WTC11 (cell line): ENCODE data around the gene EDN1. TPM values are rescaled to one million over a fixed set of nuclear protein-coding genes. Genes with fewer than 3 reads are reported as not detected.
A peak's percentile ranks its signal among the peaks of the same experiment; 100 is the strongest.

ENCODE experiments used
- ATAC-seq: fragments of 200-7000 bp; cut with Tn5 transposase; 2 replicates; pipeline ENCODE4 v1.10.0; 2021; ENCODE audit warnings: mild to moderate bottlenecking, moderate library complexity
- CTCF ChIA-PET: fragments of 300-600 bp; sonication (Branson Sonifier 250); formaldehyde crosslinking; loops from one replicate; lab custom pipeline; 2021; ENCODE audit warnings: antibody characterized with exemption; lab: Charles Lee
- POLR2A ChIA-PET: fragments of 350-600 bp; sonication (Branson Sonifier 250); formaldehyde crosslinking; loops from one replicate; lab custom pipeline; 2021; ENCODE audit warnings: antibody characterized with exemption; lab: Charles Lee
- DNase-seq: peaks from one replicate; pipeline ENCODE4 v3.0.0; 2021; ENCODE audit warnings: low spot score
- H3K27ac Mint-ChIP-seq: 2 replicates; pipeline ENCODE4 v1.8.0; 2021; ENCODE audit warnings: mixed read lengths
- H3K27me3 Mint-ChIP-seq: 2 replicates; pipeline ENCODE4 v1.8.0; 2021; ENCODE audit warnings: low read depth, mild to moderate bottlenecking, moderate library complexity, mixed read lengths
- H3K36me3 Mint-ChIP-seq: 2 replicates; pipeline ENCODE4 v1.8.0; 2021; ENCODE audit warnings: mixed read lengths
- H3K4me1 Mint-ChIP-seq: 2 replicates; pipeline ENCODE4 v1.8.0; 2022; ENCODE audit warnings: mixed read lengths
- H3K4me3 Mint-ChIP-seq: 2 replicates; pipeline ENCODE4 v1.8.0; 2021; ENCODE audit warnings: mild to moderate bottlenecking, moderate library complexity, mixed read lengths
- H3K9me3 Mint-ChIP-seq: 2 replicates; pipeline ENCODE4 v1.8.0; 2021; ENCODE audit warnings: mixed read lengths
- CBFB ChIP-seq: sonication (generic); formaldehyde crosslinking; IDR thresholded peaks from 2 replicates; pipeline ENCODE4 v1.8.1; 2022; ENCODE audit warnings: mild to moderate bottlenecking, low read depth, missing genetic modification reagents
- CREB1 ChIP-seq: sonication (generic); formaldehyde crosslinking; IDR thresholded peaks from 2 replicates; pipeline ENCODE4 v1.8.0; 2023; ENCODE audit warnings: mild to moderate bottlenecking, missing genetic modification reagents
- ELF4 ChIP-seq: sonication (generic); formaldehyde crosslinking; IDR thresholded peaks from 2 replicates; pipeline ENCODE4 v1.8.1; 2022; ENCODE audit warnings: low read depth, mild to moderate bottlenecking, moderate library complexity, missing genetic modification reagents
- EMX1 ChIP-seq: fragments of 250-450 bp; sonication (Bioruptor Pico); IDR thresholded peaks from 2 replicates; pipeline ENCODE4 v1.8.0; 2021; ENCODE audit warnings: mild to moderate bottlenecking
- FOXK1 ChIP-seq: sonication (generic); formaldehyde crosslinking; IDR thresholded peaks from 2 replicates; pipeline ENCODE4 v1.8.0; 2022; ENCODE audit warnings: mild to moderate bottlenecking, moderate library complexity, missing genetic modification reagents
- GRHL2 ChIP-seq: fragments of 250-450 bp; sonication (Bioruptor Pico); IDR thresholded peaks from 2 replicates; pipeline ENCODE4 v1.8.0; 2022; ENCODE audit warnings: mild to moderate bottlenecking, moderate library complexity; ENCODE audit not compliant: insufficient replicate concordance, severe bottlenecking
- HMGA2 ChIP-seq: fragments of 250-450 bp; sonication (Bioruptor Pico); IDR thresholded peaks from 2 replicates; pipeline ENCODE4 v1.4.0; 2021; ENCODE audit warnings: mild to moderate bottlenecking, moderate library complexity
- IRF2 ChIP-seq: sonication (generic); formaldehyde crosslinking; IDR thresholded peaks from 2 replicates; pipeline ENCODE4 v1.8.0; 2022; ENCODE audit warnings: low read depth, missing genetic modification reagents, borderline replicate concordance
- NFE2L1 ChIP-seq: sonication (generic); formaldehyde crosslinking; IDR thresholded peaks from 2 replicates; pipeline ENCODE4 v1.8.1; 2023; ENCODE audit warnings: missing genetic modification reagents
- NR2C2 ChIP-seq: sonication (generic); formaldehyde crosslinking; IDR thresholded peaks from 2 replicates; pipeline ENCODE4 v1.8.0; 2022; ENCODE audit warnings: mild to moderate bottlenecking, missing genetic modification reagents
- OVOL2 ChIP-seq: fragments of 250-450 bp; sonication (Bioruptor Pico); IDR thresholded peaks from 2 replicates; pipeline ENCODE4 v1.9.0; 2021; ENCODE audit warnings: mild to moderate bottlenecking, borderline replicate concordance
- TEAD4 ChIP-seq: sonication (generic); formaldehyde crosslinking; IDR thresholded peaks from 2 replicates; pipeline ENCODE4 v1.8.0; 2022; ENCODE audit warnings: mild to moderate bottlenecking, missing genetic modification reagents
- ZNF396 ChIP-seq: fragments of 250-450 bp; sonication (Bioruptor Pico); IDR thresholded peaks from 2 replicates; pipeline ENCODE4 v1.8.0; 2021; ENCODE audit warnings: mild to moderate bottlenecking, moderate library complexity, borderline replicate concordance
- total RNA-seq: library from RNA; stranded (reverse); gene quantifications from 3 replicates; pipeline ENCODE4 v1.2.3, GENCODE V29; 2021
- TF ChIP-seq, protein P1 (sequence below): sonication (generic); formaldehyde crosslinking; IDR thresholded peaks from 2 replicates; pipeline ENCODE4 v1.8.1; 2023; ENCODE audit warnings: mild to moderate bottlenecking, moderate library complexity, missing genetic modification reagents
- TF ChIP-seq, protein P2 (sequence below): fragments of 200-600 bp; IDR thresholded peaks from 2 replicates; pipeline ENCODE4 v1.8.0; 2022; ENCODE audit warnings: antibody characterized with exemption
- TF ChIP-seq, protein P3 (sequence below): sonication (generic); formaldehyde crosslinking; IDR thresholded peaks from 2 replicates; pipeline ENCODE4 v1.8.1; 2023; ENCODE audit warnings: mild to moderate bottlenecking, missing genetic modification reagents, moderate library complexity
- TF ChIP-seq, protein P4 (sequence below): fragments of 250-450 bp; sonication (Bioruptor Pico); IDR thresholded peaks from 2 replicates; pipeline ENCODE4 v1.9.0; 2021; ENCODE audit warnings: moderate library complexity, mild to moderate bottlenecking, inconsistent platforms, borderline replicate concordance
- TF ChIP-seq, protein P5 (sequence below): sonication (generic); formaldehyde crosslinking; IDR thresholded peaks from 2 replicates; pipeline ENCODE4 v1.8.1; 2022; ENCODE audit warnings: low read depth, missing genetic modification reagents, borderline replicate concordance

EDN1 gene
- total RNA-seq, 1 experiment from 2014 or later = 1.0 TPM

DNA sequence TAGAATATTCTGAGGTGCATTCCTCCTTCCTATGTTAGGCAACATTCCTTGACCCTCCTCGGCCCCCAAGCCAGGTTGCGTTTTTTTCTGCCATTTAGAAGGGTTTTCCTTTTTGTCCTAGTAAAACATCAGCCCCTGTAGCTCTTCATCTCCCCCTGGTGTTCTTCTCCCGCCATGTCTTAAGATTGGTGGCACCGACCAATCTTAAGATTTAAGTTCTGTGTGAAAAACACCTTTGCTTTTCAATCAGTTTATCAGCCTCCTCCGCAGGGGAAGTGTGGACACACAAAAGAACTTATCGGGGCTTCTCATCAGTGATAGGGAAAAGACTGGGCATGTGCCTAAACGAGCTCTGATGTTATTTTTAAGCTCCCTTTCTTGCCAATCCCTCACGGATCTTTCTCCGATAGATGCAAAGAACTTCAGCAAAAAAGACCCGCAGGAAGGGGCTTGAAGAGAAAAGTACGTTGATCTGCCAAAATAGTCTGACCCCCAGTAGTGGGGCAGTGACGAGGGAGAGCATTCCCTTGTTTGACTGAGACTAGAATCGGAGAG, 719 bp upstream of the EDN1 start:
- POLR2A ChIA-PET = no interaction called here

DNA sequence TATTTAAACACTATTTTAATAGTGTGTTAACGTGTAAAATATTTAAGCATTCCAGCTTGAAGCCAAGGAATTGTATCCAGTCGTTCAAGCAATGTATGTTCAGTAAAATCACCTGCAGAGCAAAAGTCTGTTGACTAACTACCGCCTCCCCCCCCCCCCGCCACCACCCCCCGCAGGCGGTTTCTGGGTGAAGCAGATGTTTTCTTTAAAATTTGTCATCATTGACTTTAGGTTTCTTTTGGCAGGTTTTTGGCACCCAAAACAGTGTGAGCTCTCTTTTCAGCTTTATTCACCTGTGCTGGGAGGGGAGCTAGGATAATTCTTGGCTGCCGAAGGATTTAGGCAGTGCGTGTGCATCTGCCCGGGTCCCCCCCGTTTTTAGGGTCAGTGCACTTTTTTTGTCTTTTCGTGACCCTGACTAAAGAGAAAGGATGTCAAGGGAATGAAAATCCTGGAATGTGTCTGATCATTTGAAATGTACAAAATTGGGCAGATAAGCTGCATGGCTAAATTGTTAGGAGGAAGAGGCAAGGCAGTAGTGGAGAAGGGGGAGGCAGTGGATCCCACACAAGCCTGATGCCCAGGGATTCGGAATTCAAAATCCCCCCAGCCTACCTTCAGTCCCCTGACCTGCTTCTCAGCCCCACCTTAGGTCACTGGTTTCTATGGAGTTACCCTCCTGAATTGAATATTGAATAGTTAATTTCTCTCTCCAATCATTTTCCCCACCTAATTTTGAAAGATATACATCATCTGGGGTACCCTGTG, 1.1 kb downstream of the EDN1 start:
- H3K4me3 Mint-ChIP-seq = peak overlapping the region; percentile 60
- TF ChIP-seq, protein P1, sequence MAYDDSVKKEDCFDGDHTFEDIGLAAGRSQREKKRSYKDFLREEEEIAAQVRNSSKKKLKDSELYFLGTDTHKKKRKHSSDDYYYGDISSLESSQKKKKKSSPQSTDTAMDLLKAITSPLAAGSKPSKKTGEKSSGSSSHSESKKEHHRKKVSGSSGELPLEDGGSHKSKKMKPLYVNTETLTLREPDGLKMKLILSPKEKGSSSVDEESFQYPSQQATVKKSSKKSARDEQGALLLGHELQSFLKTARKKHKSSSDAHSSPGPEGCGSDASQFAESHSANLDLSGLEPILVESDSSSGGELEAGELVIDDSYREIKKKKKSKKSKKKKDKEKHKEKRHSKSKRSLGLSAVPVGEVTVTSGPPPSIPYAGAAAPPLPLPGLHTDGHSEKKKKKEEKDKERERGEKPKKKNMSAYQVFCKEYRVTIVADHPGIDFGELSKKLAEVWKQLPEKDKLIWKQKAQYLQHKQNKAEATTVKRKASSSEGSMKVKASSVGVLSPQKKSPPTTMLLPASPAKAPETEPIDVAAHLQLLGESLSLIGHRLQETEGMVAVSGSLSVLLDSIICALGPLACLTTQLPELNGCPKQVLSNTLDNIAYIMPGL (CRISPR knock-in tag) = no peak
- no peak for TF ChIP-seq TEAD4 (CRISPR knock-in tag)
- no peak for TF ChIP-seq CBFB
- no peak for TF ChIP-seq NR2C2 (CRISPR knock-in tag)
- no peak for TF ChIP-seq GRHL2 (CRISPR knock-in tag)
- TF ChIP-seq HMGA2 (CRISPR knock-in tag) = no peak
- TF ChIP-seq FOXK1 = no peak
- TF ChIP-seq ELF4 = no peak
- TF ChIP-seq IRF2 (CRISPR knock-in tag) = no peak
- TF ChIP-seq, protein P2, sequence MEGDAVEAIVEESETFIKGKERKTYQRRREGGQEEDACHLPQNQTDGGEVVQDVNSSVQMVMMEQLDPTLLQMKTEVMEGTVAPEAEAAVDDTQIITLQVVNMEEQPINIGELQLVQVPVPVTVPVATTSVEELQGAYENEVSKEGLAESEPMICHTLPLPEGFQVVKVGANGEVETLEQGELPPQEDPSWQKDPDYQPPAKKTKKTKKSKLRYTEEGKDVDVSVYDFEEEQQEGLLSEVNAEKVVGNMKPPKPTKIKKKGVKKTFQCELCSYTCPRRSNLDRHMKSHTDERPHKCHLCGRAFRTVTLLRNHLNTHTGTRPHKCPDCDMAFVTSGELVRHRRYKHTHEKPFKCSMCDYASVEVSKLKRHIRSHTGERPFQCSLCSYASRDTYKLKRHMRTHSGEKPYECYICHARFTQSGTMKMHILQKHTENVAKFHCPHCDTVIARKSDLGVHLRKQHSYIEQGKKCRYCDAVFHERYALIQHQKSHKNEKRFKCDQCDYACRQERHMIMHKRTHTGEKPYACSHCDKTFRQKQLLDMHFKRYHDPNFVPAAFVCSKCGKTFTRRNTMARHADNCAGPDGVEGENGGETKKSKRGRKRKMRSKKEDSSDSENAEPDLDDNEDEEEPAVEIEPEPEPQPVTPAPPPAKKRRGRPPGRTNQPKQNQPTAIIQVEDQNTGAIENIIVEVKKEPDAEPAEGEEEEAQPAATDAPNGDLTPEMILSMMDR = no peak
- TF ChIP-seq, protein P3, sequence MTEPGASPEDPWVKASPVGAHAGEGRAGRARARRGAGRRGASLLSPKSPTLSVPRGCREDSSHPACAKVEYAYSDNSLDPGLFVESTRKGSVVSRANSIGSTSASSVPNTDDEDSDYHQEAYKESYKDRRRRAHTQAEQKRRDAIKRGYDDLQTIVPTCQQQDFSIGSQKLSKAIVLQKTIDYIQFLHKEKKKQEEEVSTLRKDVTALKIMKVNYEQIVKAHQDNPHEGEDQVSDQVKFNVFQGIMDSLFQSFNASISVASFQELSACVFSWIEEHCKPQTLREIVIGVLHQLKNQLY (CRISPR knock-in tag) = no peak
- TF ChIP-seq, protein P4, sequence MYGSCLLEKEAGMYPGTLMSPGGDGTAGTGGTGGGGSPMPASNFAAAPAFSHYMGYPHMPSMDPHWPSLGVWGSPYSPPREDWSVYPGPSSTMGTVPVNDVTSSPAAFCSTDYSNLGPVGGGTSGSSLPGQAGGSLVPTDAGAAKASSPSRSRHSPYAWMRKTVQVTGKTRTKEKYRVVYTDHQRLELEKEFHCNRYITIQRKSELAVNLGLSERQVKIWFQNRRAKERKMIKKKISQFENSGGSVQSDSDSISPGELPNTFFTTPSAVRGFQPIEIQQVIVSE = no peak
- TF ChIP-seq, protein P5, sequence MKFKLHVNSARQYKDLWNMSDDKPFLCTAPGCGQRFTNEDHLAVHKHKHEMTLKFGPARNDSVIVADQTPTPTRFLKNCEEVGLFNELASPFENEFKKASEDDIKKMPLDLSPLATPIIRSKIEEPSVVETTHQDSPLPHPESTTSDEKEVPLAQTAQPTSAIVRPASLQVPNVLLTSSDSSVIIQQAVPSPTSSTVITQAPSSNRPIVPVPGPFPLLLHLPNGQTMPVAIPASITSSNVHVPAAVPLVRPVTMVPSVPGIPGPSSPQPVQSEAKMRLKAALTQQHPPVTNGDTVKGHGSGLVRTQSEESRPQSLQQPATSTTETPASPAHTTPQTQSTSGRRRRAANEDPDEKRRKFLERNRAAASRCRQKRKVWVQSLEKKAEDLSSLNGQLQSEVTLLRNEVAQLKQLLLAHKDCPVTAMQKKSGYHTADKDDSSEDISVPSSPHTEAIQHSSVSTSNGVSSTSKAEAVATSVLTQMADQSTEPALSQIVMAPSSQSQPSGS (CRISPR knock-in tag) = no peak
- no peak for TF ChIP-seq NFE2L1 (CRISPR knock-in tag)
- no peak for TF ChIP-seq ZNF396 (CRISPR knock-in tag)
- TF ChIP-seq OVOL2 (CRISPR knock-in tag) = no peak
- TF ChIP-seq EMX1 = no peak
- H3K27me3 Mint-ChIP-seq = peaks cover 26% of the 10 kb centered on the region
- no peak overlapping the region for H3K27ac Mint-ChIP-seq
- ATAC-seq (no peak), DNase-seq (no peak)
- H3K9me3 Mint-ChIP-seq = no peaks in the 10 kb centered on the region
- ChIA-PET CTCF (interaction anchor here (0.6 to 5.1 kb wide), 36 partner anchors 9 to 830 kb away, joined by 3 to 66 read pairs (median 4); no protein-coding TSS in a partner anchor), POLR2A (no interaction called here)
- peaks cover 57% of the 10 kb centered on the region for H3K4me1 Mint-ChIP-seq
- no peaks in the 10 kb centered on the region for H3K36me3 Mint-ChIP-seq

More for the DNA sequence above, 719 bp upstream of the EDN1 start:
- DNase-seq (peak; percentile 73), ATAC-seq (peak; percentile 15; the same call in 1 of the 2 replicates)
- no peaks in the 10 kb centered on the region for H3K36me3 Mint-ChIP-seq
- no peak for TF ChIP-seq CREB1 (CRISPR knock-in tag)
- TF ChIP-seq, protein P2 = peak; percentile 62; the same call in 1 of the 2 replicates
- H3K27ac Mint-ChIP-seq = no peak overlapping the region
- H3K27me3 Mint-ChIP-seq = peaks cover 26% of the 10 kb centered on the region
- H3K9me3 Mint-ChIP-seq = no peaks in the 10 kb centered on the region
- peaks cover 48% of the 10 kb centered on the region for H3K4me1 Mint-ChIP-seq
- CTCF ChIA-PET = interaction anchor here (0.6 to 5.1 kb wide), 42 partner anchors 8 to 1071 kb away, joined by 3 to 66 read pairs (median 5); no protein-coding TSS in a partner anchor
- H3K4me3 Mint-ChIP-seq = peak overlapping the region; percentile 81
